HG03139 (cell line): Measurements from ENCODE around the gene CDH23.

Experiments
- ATAC-seq: cut with Tn5 transposase; IDR thresholded peaks from one replicate; pipeline ENCODE4 v1.9.1; 2021; ENCODE audit not compliant: unreplicated experiment

CDH23 gene

GRCh38 chr10:71391701-71392100, 5.0 kb upstream of the CDH23 start:
- ATAC-seq = no peak

- ATAC-seq = no peak
These were observed 4.4 kb upstream of the CDH23 start for GRCh38 chr10:71392292-71392691.

- ATAC-seq = no peak
These were observed 3.6 kb upstream of the CDH23 start for GRCh38 chr10:71392791-71393781.

GRCh38 chr10:71393841-71394475, 2.8 kb upstream of the CDH23 start:
- ATAC-seq = no peak

- no peak for ATAC-seq
These were observed 1.7 kb upstream of the CDH23 start for GRCh38 chr10:71394926-71395562.

- no peak for ATAC-seq
These were observed 1.1 kb upstream of the CDH23 start for GRCh38 chr10:71395621-71396020.

- ATAC-seq = no peak
These were observed 523 bp upstream of the CDH23 start for GRCh38 chr10:71396084-71396710.

GRCh38 chr10:71397296-71398212, 834 bp downstream of the CDH23 start:
- ATAC-seq = no peak

- no peak for ATAC-seq
These were observed 2.3 kb downstream of the CDH23 start for GRCh38 chr10:71398976-71399375.

- ATAC-seq = no peak
These were observed 3.2 kb downstream of the CDH23 start for GRCh38 chr10:71399946-71400345.

- no peak for ATAC-seq
These were observed 4.3 kb downstream of the CDH23 start for GRCh38 chr10:71401056-71401455.

GRCh38 chr10:71402005-71402404, 5.3 kb downstream of the CDH23 start:
- no peak for ATAC-seq

GRCh38 chr10:71404503-71405295, 8.0 kb downstream of the CDH23 start:
- ATAC-seq = no peak

- no peak for ATAC-seq
These were observed 10.2 kb downstream of the CDH23 start for GRCh38 chr10:71406878-71407277.

GRCh38 chr10:71408436-71409225, 11.9 kb downstream of the CDH23 start:
- ATAC-seq = no peak

- no peak for ATAC-seq
These were observed 12.9 kb downstream of the CDH23 start for GRCh38 chr10:71409516-71410104.

- no peak for ATAC-seq
These were observed 16.9 kb downstream of the CDH23 start for GRCh38 chr10:71413581-71413980.

GRCh38 chr10:71414359-71414758, 17.6 kb downstream of the CDH23 start:
- no peak for ATAC-seq
